SK-N-SH (cell line): ENCODE data around the gene ANKRD44. TPM values are rescaled to one million over a fixed set of nuclear protein-coding genes. Genes with fewer than 3 reads are reported as not detected.

Experiments used
- CTCF ChIA-PET: fragments of 300-600, 350-600 bp; formaldehyde crosslinking; extraction: SDS; loops from one replicate; lab custom pipeline; 2021; lab: Yijun Ruan, JAX
- POLR2A ChIA-PET: fragments of 350-600 bp; sonication (Branson Sonifier 250); formaldehyde crosslinking; extraction: SDS; loops from one replicate; lab custom pipeline; 2020; ENCODE audit warnings: antibody characterized with exemption, inconsistent platforms; lab: Yijun Ruan, JAX
- DNase-seq: peaks from one replicate; pipeline ENCODE4 v3.0.0; 2012
- H2AFZ ChIP-seq: fragments of 200-600 bp; sonication (generic); 2 replicates; pipeline ENCODE4 v1.8.1; 2016; ENCODE audit warnings: antibody characterized with exemption, mild to moderate bottlenecking, low read depth
- H3F3A ChIP-seq: fragments of 200-600 bp; sonication (generic); replicated peaks from 2 replicates; pipeline ENCODE3; 2016; ENCODE audit warnings: antibody characterized with exemption, mild to moderate bottlenecking; ENCODE audit not compliant: insufficient read depth
- H3K27ac ChIP-seq, 2 experiments: fragments of 200-500 bp in 1 of 2; fragments of 200-600 bp in 1 of 2; sonication (Bioruptor generic) in 1 of 2; sonication (generic), shearing (Covaris generic) in 1 of 2; 2 replicates each; pipeline versions ENCODE4 v1.5.1 to v1.6.1; 2014 to 2016; ENCODE audit warnings: low read depth in 2 of 2, inconsistent platforms in 1 of 2, low read length in 1 of 2, mild to moderate bottlenecking in 1 of 2, mixed read lengths in 1 of 2
- H3K27me3 ChIP-seq: fragments of 200-600 bp; sonication (generic), shearing (Covaris generic); 2 replicates; pipeline ENCODE4 v1.6.1; 2016; ENCODE audit warnings: mixed run types; ENCODE audit not compliant: insufficient read depth
- H3K36me3 ChIP-seq, 2 experiments: fragments of 200-500 bp in 1 of 2; fragments of 200-600 bp in 1 of 2; sonication (Bioruptor generic) in 1 of 2; sonication (generic) in 1 of 2; replicated peaks in 1 of 2; 2 replicates each; pipeline versions ENCODE3 to v1.5.1; 2014 to 2016; ENCODE audit warnings: low read length in 1 of 2, mild to moderate bottlenecking in 1 of 2; ENCODE audit not compliant: insufficient read depth in 2 of 2, control insufficient read depth in 1 of 2
- H3K4me1 ChIP-seq, 2 experiments: fragments of 200-500 bp in 1 of 2; fragments of 200-600 bp in 1 of 2; sonication (Bioruptor generic) in 1 of 2; sonication (generic), shearing (Covaris generic) in 1 of 2; 2 replicates each; pipeline versions ENCODE4 v1.5.1 to v1.6.1; 2014 to 2016; ENCODE audit warnings: low read depth in 1 of 2, low read length in 1 of 2, mixed run types in 1 of 2; ENCODE audit not compliant: insufficient read depth in 2 of 2, control insufficient read depth in 1 of 2
- H3K4me2 ChIP-seq: fragments of 200-600 bp; sonication (generic), shearing (Covaris generic); 2 replicates; pipeline ENCODE4 v1.6.1; 2017; ENCODE audit warnings: mixed run types
- H3K4me3 ChIP-seq, 2 experiments: fragments of 200-500 bp in 1 of 2; fragments of 200-600 bp in 1 of 2; sonication (Bioruptor generic) in 1 of 2; sonication (generic), shearing (Covaris generic) in 1 of 2; 2 replicates each; pipeline versions ENCODE4 v1.5.1 to v1.8.1; 2014 to 2016; ENCODE audit warnings: low read depth in 2 of 2, inconsistent platforms in 1 of 2, low read length in 1 of 2, mild to moderate bottlenecking in 1 of 2, mixed read lengths in 1 of 2, moderate library complexity in 1 of 2
- H3K79me2 ChIP-seq: fragments of 200-600 bp; sonication (generic); 2 replicates; pipeline ENCODE4 v1.8.1; 2017; ENCODE audit warnings: mild to moderate bottlenecking; ENCODE audit not compliant: insufficient read depth
- H3K9ac ChIP-seq: fragments of 200-600 bp; sonication (generic); 2 replicates; pipeline ENCODE4 v1.6.1; 2017; ENCODE audit warnings: mixed run types
- H3K9me2 ChIP-seq: fragments of 200-600 bp; sonication (generic); 2 replicates; pipeline ENCODE4 v1.6.1; 2017; ENCODE audit warnings: mixed run types
- H3K9me3 ChIP-seq: fragments of 200-600 bp; sonication (generic); 2 replicates; pipeline ENCODE4 v1.6.1; 2017; ENCODE audit warnings: mixed run types, mild to moderate bottlenecking, moderate library complexity
- H4K20me1 ChIP-seq: fragments of 200-600 bp; sonication (generic); 2 replicates; pipeline ENCODE4 v1.6.1; 2017; ENCODE audit warnings: mild to moderate bottlenecking, mixed run types; ENCODE audit not compliant: insufficient read depth
- CHD2 ChIP-seq: fragments of 150-350 bp; IDR thresholded peaks from 2 replicates; pipeline ENCODE4 v1.6.1; 2018; ENCODE audit warnings: low read length; ENCODE audit not compliant: partially characterized antibody
- FOXM1 ChIP-seq: IDR thresholded peaks from 2 replicates; pipeline ENCODE4 v1.4.0; 2012; ENCODE audit warnings: low read depth, mild to moderate bottlenecking
- GABPA ChIP-seq: IDR thresholded peaks from 2 replicates; pipeline ENCODE4 v1.4.0; 2012; ENCODE audit warnings: low read depth, mild to moderate bottlenecking
- NFIC ChIP-seq: IDR thresholded peaks from 2 replicates; pipeline ENCODE4 v1.4.0; 2012; ENCODE audit warnings: borderline replicate concordance
- NRF1 ChIP-seq: IDR thresholded peaks from 2 replicates; pipeline ENCODE4 v1.6.1; 2012; ENCODE audit warnings: low read depth, mild to moderate bottlenecking, low read length
- SMC3 ChIP-seq: IDR thresholded peaks from 2 replicates; pipeline ENCODE4 v1.6.1; 2012; ENCODE audit warnings: low read depth, low read length, improper control_type of control experiment
- TAF1 ChIP-seq: IDR thresholded peaks from 2 replicates; pipeline ENCODE4 v1.6.1; 2012; ENCODE audit warnings: low read depth, mild to moderate bottlenecking, low read length, moderate library complexity, borderline replicate concordance
- TEAD4 ChIP-seq: IDR thresholded peaks from 2 replicates; pipeline ENCODE4 v1.4.0; 2012; ENCODE audit warnings: mild to moderate bottlenecking, borderline replicate concordance; ENCODE audit not compliant: insufficient read depth
- YY1 ChIP-seq: IDR thresholded peaks from 2 replicates; pipeline ENCODE4 v1.4.0; 2012; ENCODE audit warnings: low read depth, mild to moderate bottlenecking
- WGBS: methylation state at CpG from one replicate; pipeline ENCODE4 v1.1.6; 2017; ENCODE audit warnings: low lambda C conversion rate; 5-methylcytosine and 5-hydroxymethylcytosine counted together
- polyA plus RNA-seq, 3 experiments: library from polyadenylated mRNA; depleted of rRNA; stranded (reverse); fragments of >200 nt; gene quantifications; 2 replicates each; pipeline ENCODE4 v1.2.3, GENCODE V29; 2012
- TF ChIP-seq, protein P1 (sequence below): IDR thresholded peaks from 2 replicates; pipeline ENCODE4 v1.6.1; 2012; ENCODE audit warnings: mild to moderate bottlenecking, low read depth, low read length, moderate library complexity

ANKRD44 gene
- polyA plus RNA-seq, 1 of the 3 experiments (the other 2 are of a cell fraction): 12.5 TPM

DNA sequence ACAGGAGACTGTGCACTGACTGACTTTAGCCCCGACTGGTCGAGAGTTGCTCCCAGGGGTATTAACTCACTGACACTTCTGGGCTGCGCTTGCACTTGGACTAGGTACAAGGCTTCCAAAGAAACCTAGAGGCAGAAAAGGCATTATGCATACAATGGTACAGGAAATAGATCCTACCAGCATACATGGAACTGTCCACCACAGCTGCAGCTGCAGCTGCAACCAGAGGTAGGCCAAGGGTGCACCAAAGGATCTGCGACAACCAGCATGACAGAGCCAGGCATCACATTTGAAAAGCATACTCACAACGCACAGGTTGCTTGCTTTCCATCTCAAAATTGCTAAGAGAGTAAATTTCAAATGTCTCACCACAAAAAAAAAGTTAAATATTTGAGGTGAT lies 361.5 kb downstream of the ANKRD44 start:
- WGBS: 66% methylated on average over 3 of the region's 5 CpGs
- H3K9ac ChIP-seq: no peak overlapping the region
- peaks cover 3% of the 10 kb centered on the region; the same call in 1 of the 2 replicates for H3K9me2 ChIP-seq
- H4K20me1 ChIP-seq: no peaks in the 10 kb centered on the region
- H3K27ac ChIP-seq: no peak overlapping the region
- DNase-seq: no peak
- no peaks in the 10 kb centered on the region for H3K79me2 ChIP-seq
- no peak overlapping the region for H3K4me2 ChIP-seq
- no peak overlapping the region for H2AFZ ChIP-seq
- no peaks in the 10 kb centered on the region for H3K9me3 ChIP-seq
- ChIA-PET CTCF (no interaction called here), POLR2A (no interaction called here)
- no peaks in the 10 kb centered on the region for H3K27me3 ChIP-seq
- H3K36me3 ChIP-seq: no peaks in the 10 kb centered on the region
- no peaks in the 10 kb centered on the region for H3K4me1 ChIP-seq
- no peaks in the 10 kb centered on the region for H3F3A ChIP-seq
- H3K4me3 ChIP-seq: no peak overlapping the region
- TF ChIP-seq, protein P1, sequence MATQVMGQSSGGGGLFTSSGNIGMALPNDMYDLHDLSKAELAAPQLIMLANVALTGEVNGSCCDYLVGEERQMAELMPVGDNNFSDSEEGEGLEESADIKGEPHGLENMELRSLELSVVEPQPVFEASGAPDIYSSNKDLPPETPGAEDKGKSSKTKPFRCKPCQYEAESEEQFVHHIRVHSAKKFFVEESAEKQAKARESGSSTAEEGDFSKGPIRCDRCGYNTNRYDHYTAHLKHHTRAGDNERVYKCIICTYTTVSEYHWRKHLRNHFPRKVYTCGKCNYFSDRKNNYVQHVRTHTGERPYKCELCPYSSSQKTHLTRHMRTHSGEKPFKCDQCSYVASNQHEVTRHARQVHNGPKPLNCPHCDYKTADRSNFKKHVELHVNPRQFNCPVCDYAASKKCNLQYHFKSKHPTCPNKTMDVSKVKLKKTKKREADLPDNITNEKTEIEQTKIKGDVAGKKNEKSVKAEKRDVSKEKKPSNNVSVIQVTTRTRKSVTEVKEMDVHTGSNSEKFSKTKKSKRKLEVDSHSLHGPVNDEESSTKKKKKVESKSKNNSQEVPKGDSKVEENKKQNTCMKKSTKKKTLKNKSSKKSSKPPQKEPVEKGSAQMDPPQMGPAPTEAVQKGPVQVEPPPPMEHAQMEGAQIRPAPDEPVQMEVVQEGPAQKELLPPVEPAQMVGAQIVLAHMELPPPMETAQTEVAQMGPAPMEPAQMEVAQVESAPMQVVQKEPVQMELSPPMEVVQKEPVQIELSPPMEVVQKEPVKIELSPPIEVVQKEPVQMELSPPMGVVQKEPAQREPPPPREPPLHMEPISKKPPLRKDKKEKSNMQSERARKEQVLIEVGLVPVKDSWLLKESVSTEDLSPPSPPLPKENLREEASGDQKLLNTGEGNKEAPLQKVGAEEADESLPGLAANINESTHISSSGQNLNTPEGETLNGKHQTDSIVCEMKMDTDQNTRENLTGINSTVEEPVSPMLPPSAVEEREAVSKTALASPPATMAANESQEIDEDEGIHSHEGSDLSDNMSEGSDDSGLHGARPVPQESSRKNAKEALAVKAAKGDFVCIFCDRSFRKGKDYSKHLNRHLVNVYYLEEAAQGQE: no peak
- TF ChIP-seq TAF1: no peak
- TF ChIP-seq FOXM1: no peak
- TF ChIP-seq YY1: no peak
- TF ChIP-seq, all 33 proteins: peak for 0

DNA sequence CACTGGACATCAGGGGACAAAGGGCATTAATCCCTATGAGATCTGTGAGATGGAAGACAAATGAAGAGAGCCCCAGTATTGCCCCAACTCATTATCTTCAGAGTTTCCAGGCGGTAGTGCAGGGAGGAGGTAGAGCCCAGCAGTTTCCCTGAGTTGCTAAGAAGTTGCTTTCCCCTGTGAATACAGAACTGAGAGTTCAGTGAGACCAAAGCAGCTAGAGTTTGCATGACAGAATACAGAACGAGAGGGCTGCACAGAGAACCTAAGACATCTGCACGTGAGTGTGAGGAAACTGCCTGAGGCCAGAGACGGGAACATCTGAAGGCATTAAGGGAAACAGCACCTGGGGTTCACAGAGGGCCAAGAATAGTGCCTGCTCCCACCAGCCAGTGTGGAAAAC lies 366.0 kb downstream of the ANKRD44 start:
- CTCF ChIA-PET: no interaction called here
- no peaks in the 10 kb centered on the region for H3K27me3 ChIP-seq

More for the DNA sequence above, 366.0 kb downstream of the ANKRD44 start:
- no peaks in the 10 kb centered on the region for H3K4me1 ChIP-seq
- no peak overlapping the region for H3K4me2 ChIP-seq
- no peak for DNase-seq
- H3F3A ChIP-seq: no peaks in the 10 kb centered on the region
- H3K9me2 ChIP-seq: peaks cover 3% of the 10 kb centered on the region; the same call in 1 of the 2 replicates
- WGBS: 80% methylated on average over 4 of the region's 4 CpGs
- POLR2A ChIA-PET: no interaction called here
- no peak overlapping the region for H3K27ac ChIP-seq
- no peaks in the 10 kb centered on the region for H3K9me3 ChIP-seq
- H3K36me3 ChIP-seq: no peaks in the 10 kb centered on the region
- no peak overlapping the region for H3K4me3 ChIP-seq
- no peak overlapping the region for H3K9ac ChIP-seq
- no peak overlapping the region for H2AFZ ChIP-seq
- H3K79me2 ChIP-seq: no peaks in the 10 kb centered on the region
- no peaks in the 10 kb centered on the region for H4K20me1 ChIP-seq
- no peak for TF ChIP-seq NRF1
- no peak for TF ChIP-seq GABPA
- TF ChIP-seq CHD2: no peak
- no peak for TF ChIP-seq NFIC
- TF ChIP-seq, protein P1: no peak
- TF ChIP-seq TEAD4: no peak
- no peak for TF ChIP-seq SMC3
- TF ChIP-seq, all 33 proteins: peak for 0
